Measurements from ENCODE around the gene BLMH.
"Not testable (repeated sequence)": the region's sequence is repeated elsewhere in the genome, so short reads cannot be mapped to it uniquely, and the experiment has no call there.

The BLMH gene

GRCh38 chr17:30210901-30211300 is 80.8 kb downstream of the BLMH start:
- no peak overlapping the region for H3K4me3 ChIP-seq (ENCODE audit: low read length)
- H3K9me3 ChIP-seq (ENCODE audit: insufficient read depth, low read depth, low read length): no peaks in the 10 kb centered on the region
- H3K9ac ChIP-seq (ENCODE audit: low read depth, low read length): no peak overlapping the region
- no peak overlapping the region for H3K27ac ChIP-seq (ENCODE audit: low read length)
- H3K27me3 ChIP-seq (ENCODE audit: insufficient read depth, low read length): no peaks in the 10 kb centered on the region
- no peaks in the 10 kb centered on the region for H3K4me1 ChIP-seq (ENCODE audit: insufficient read depth, low read length)
- H3K36me3 ChIP-seq (ENCODE audit: insufficient read depth, low read depth, low read length): no peaks in the 10 kb centered on the region

- Histone ChIP-seq H3K4me3 (ENCODE audit: low read length) (no peak overlapping the region), H3K27me3 (ENCODE audit: insufficient read depth, low read length) (no peaks in the 10 kb centered on the region), H3K4me1 (ENCODE audit: insufficient read depth, low read length) (no peaks in the 10 kb centered on the region), H3K36me3 (ENCODE audit: insufficient read depth, low read depth, low read length) (no peaks in the 10 kb centered on the region), H3K27ac (ENCODE audit: low read length) (no peak overlapping the region), H3K9ac (ENCODE audit: low read depth, low read length) (no peak overlapping the region), H3K9me3 (ENCODE audit: insufficient read depth, low read depth, low read length) (no peaks in the 10 kb centered on the region)
These were observed 81.4 kb downstream of the BLMH start for GRCh38 chr17:30210366-30210765.

- H3K27ac ChIP-seq (ENCODE audit: low read length): no peak overlapping the region
- no peak overlapping the region for H3K4me3 ChIP-seq (ENCODE audit: low read length)
- no peaks in the 10 kb centered on the region for H3K9me3 ChIP-seq (ENCODE audit: insufficient read depth, low read depth, low read length)
- no peaks in the 10 kb centered on the region for H3K36me3 ChIP-seq (ENCODE audit: insufficient read depth, low read depth, low read length)
- H3K9ac ChIP-seq (ENCODE audit: low read depth, low read length): no peak overlapping the region
- no peaks in the 10 kb centered on the region for H3K27me3 ChIP-seq (ENCODE audit: insufficient read depth, low read length)
- no peaks in the 10 kb centered on the region for H3K4me1 ChIP-seq (ENCODE audit: insufficient read depth, low read length)
These were observed 81.8 kb downstream of the BLMH start for GRCh38 chr17:30209930-30210329.

GRCh38 chr17:30208214-30208613 is 83.5 kb downstream of the BLMH start:
- Histone ChIP-seq H3K4me1 (ENCODE audit: insufficient read depth, low read length) (no peaks in the 10 kb centered on the region), H3K36me3 (ENCODE audit: insufficient read depth, low read depth, low read length) (no peaks in the 10 kb centered on the region), H3K9ac (ENCODE audit: low read depth, low read length) (no peak overlapping the region), H3K27me3 (ENCODE audit: insufficient read depth, low read length) (no peaks in the 10 kb centered on the region), H3K27ac (ENCODE audit: low read length) (no peak overlapping the region), H3K4me3 (ENCODE audit: low read length) (no peak overlapping the region), H3K9me3 (ENCODE audit: insufficient read depth, low read depth, low read length) (no peaks in the 10 kb centered on the region)

- H3K4me3 ChIP-seq (ENCODE audit: low read length): no peak overlapping the region
- H3K27ac ChIP-seq (ENCODE audit: low read length): no peak overlapping the region
- no peak overlapping the region for H3K9ac ChIP-seq (ENCODE audit: low read depth, low read length)
- H3K4me1 ChIP-seq (ENCODE audit: insufficient read depth, low read length): no peaks in the 10 kb centered on the region
- H3K9me3 ChIP-seq (ENCODE audit: insufficient read depth, low read depth, low read length): no peaks in the 10 kb centered on the region
- no peaks in the 10 kb centered on the region for H3K36me3 ChIP-seq (ENCODE audit: insufficient read depth, low read depth, low read length)
- H3K27me3 ChIP-seq (ENCODE audit: insufficient read depth, low read length): no peaks in the 10 kb centered on the region
These were observed 84.1 kb downstream of the BLMH start for GRCh38 chr17:30207655-30208054.

GRCh38 chr17:30203471-30203981 is 88.2 kb downstream of the BLMH start:
- Histone ChIP-seq H3K27me3 (ENCODE audit: insufficient read depth, low read length) (no peaks in the 10 kb centered on the region), H3K4me1 (ENCODE audit: insufficient read depth, low read length) (no peaks in the 10 kb centered on the region), H3K4me3 (ENCODE audit: low read length) (no peak overlapping the region), H3K9ac (ENCODE audit: low read depth, low read length) (no peak overlapping the region), H3K9me3 (ENCODE audit: insufficient read depth, low read depth, low read length) (no peaks in the 10 kb centered on the region), H3K36me3 (ENCODE audit: insufficient read depth, low read depth, low read length) (no peaks in the 10 kb centered on the region), H3K27ac (ENCODE audit: low read length) (no peak overlapping the region)

- not testable (repeated sequence) for H3K4me3 ChIP-seq (ENCODE audit: low read length); H3K4me1 ChIP-seq (ENCODE audit: insufficient read depth, low read length); H3K27ac ChIP-seq (ENCODE audit: low read length); H3K9ac ChIP-seq (ENCODE audit: low read depth, low read length); H3K27me3 ChIP-seq (ENCODE audit: insufficient read depth, low read length); H3K36me3 ChIP-seq (ENCODE audit: insufficient read depth, low read depth, low read length); H3K9me3 ChIP-seq (ENCODE audit: insufficient read depth, low read depth, low read length)
These were observed 91.1 kb downstream of the BLMH start for GRCh38 chr17:30200656-30201055.

- no peak overlapping the region for H3K9ac ChIP-seq (ENCODE audit: low read depth, low read length)
- H3K27me3 ChIP-seq (ENCODE audit: insufficient read depth, low read length): no peaks in the 10 kb centered on the region
- no peak overlapping the region for H3K27ac ChIP-seq (ENCODE audit: low read length)
- H3K9me3 ChIP-seq (ENCODE audit: insufficient read depth, low read depth, low read length): no peaks in the 10 kb centered on the region
- H3K4me1 ChIP-seq (ENCODE audit: insufficient read depth, low read length): no peaks in the 10 kb centered on the region
- no peak overlapping the region for H3K4me3 ChIP-seq (ENCODE audit: low read length)
- H3K36me3 ChIP-seq (ENCODE audit: insufficient read depth, low read depth, low read length): no peaks in the 10 kb centered on the region
These were observed 91.6 kb downstream of the BLMH start for GRCh38 chr17:30200106-30200505.

- Histone ChIP-seq H3K9me3 (ENCODE audit: insufficient read depth, low read depth, low read length) (no peaks in the 10 kb centered on the region), H3K27ac (ENCODE audit: low read length) (no peak overlapping the region), H3K4me1 (ENCODE audit: insufficient read depth, low read length) (no peaks in the 10 kb centered on the region), H3K27me3 (ENCODE audit: insufficient read depth, low read length) (no peaks in the 10 kb centered on the region), H3K9ac (ENCODE audit: low read depth, low read length) (no peak overlapping the region), H3K36me3 (ENCODE audit: insufficient read depth, low read depth, low read length) (no peaks in the 10 kb centered on the region), H3K4me3 (ENCODE audit: low read length) (no peak overlapping the region)
These were observed 92.1 kb downstream of the BLMH start for GRCh38 chr17:30199600-30199999.
